H1 (cell line): ENCODE data around the gene MRPL52.

Experiments
- EGR1 ChIP-seq: IDR thresholded peaks from 2 replicates; pipeline ENCODE4 v1.6.1; 2011; ENCODE audit warnings: low read depth, low read length, borderline replicate concordance
- KDM1A ChIP-seq: fragments of 200-600, 300-600 bp; sonication (generic); IDR thresholded peaks from 2 replicates; pipeline ENCODE4 v1.7.1; 2016; ENCODE audit warnings: mild to moderate bottlenecking, low read length, borderline replicate concordance
- POLR2A ChIP-seq, 2 experiments: IDR thresholded peaks; 1 replicate in 1 of 2; 2 replicates in 1 of 2; pipeline ENCODE4 v1.6.1; 2011; ENCODE audit warnings: low read depth in 2 of 2, low read length in 2 of 2, mild to moderate bottlenecking in 2 of 2; ENCODE audit errors: control extremely low read depth in 1 of 2
- POLR2AphosphoS5 ChIP-seq: IDR thresholded peaks from 2 replicates; pipeline ENCODE4 v1.6.1; 2011; ENCODE audit warnings: low read depth, low read length
- RNF2 ChIP-seq: fragments of 200-900, 300-1000 bp; sonication (generic); IDR thresholded peaks from 2 replicates; pipeline ENCODE4 v1.7.1; 2016; ENCODE audit warnings: borderline replicate concordance, low read depth, mild to moderate bottlenecking, antibody characterized with exemption, low read length; ENCODE audit not compliant: poor library complexity, severe bottlenecking; ENCODE audit errors: missing control alignments
- RXRA ChIP-seq: IDR thresholded peaks from 2 replicates; pipeline ENCODE4 v1.6.1; 2011; ENCODE audit warnings: low read depth, mild to moderate bottlenecking, low read length, moderate library complexity; ENCODE audit not compliant: insufficient read depth
- SIN3A ChIP-seq, 2 experiments: IDR thresholded peaks in 1 of 2; conservative IDR thresholded peaks in 1 of 2; 2 replicates each; pipeline ENCODE4 v1.6.1; 2011 to 2012; ENCODE audit warnings: low read length in 2 of 2, improper control_type of control experiment in 1 of 2, low read depth in 1 of 2, mild to moderate bottlenecking in 1 of 2
- SIX5 ChIP-seq: IDR thresholded peaks from 2 replicates; pipeline ENCODE4 v1.6.1; 2011; ENCODE audit warnings: mild to moderate bottlenecking, low read depth, low read length
- TAF1 ChIP-seq: IDR thresholded peaks from 2 replicates; pipeline ENCODE4 v1.6.1; 2011; ENCODE audit warnings: mild to moderate bottlenecking, low read depth, low read length
- TF ChIP-seq, protein P1 (sequence below), 3 experiments: IDR thresholded peaks; 1 replicate in 2 of 3; 2 replicates in 1 of 3; pipeline versions ENCODE4 v1.5.1 to v1.6.1; 2011; ENCODE audit warnings: low read length in 3 of 3, mild to moderate bottlenecking in 3 of 3, inconsistent platforms in 2 of 3, low read depth in 1 of 3, moderate library complexity in 1 of 3; ENCODE audit not compliant: insufficient read depth in 1 of 3; ENCODE audit errors: control extremely low read depth in 1 of 3
- TF ChIP-seq, protein P2 (sequence below): IDR thresholded peaks from 2 replicates; pipeline ENCODE4 v1.6.1; 2011; ENCODE audit warnings: low read depth, mild to moderate bottlenecking, low read length; ENCODE audit not compliant: insufficient read depth

DNA sequence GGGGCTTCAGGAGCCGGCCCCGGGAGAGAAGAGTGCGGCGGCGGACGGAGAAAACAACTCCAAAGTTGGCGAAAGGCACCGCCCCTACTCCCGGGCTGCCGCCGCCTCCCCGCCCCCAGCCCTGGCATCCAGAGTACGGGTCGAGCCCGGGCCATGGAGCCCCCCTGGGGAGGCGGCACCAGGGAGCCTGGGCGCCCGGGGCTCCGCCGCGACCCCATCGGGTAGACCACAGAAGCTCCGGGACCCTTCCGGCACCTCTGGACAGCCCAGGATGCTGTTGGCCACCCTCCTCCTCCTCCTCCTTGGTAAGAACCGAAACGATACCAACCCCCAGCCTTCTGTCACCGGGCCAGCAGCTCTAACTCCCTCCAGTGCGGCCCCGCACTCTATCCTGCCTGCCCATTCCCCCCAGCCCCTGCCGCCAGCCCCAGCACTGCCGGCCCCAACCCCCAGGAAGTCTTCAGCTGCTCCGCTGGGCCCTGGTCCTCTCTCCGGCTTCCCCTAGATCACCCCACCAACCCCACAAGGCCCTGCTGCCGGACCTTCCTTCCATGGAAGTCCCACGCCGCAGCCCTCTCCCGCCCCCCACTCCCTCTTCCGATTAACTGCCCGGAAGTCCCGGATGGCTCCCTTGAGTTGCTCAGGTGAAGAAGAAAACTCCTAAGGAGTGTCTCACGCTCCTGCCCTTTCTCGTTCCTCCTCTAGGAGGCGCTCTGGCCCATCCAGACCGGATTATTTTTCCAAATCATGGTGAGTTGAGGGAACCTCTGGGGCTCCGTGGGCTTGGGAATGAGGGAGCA, 42.5 kb downstream of the MRPL52 start:
- TF ChIP-seq POLR2A (IDR thresholded peaks at IDR 0.05; ENCODE audit: control extremely low read depth in 1 of 2, low read depth in 2 of 2, low read length in 2 of 2) (peak in 1 of 2 experiments; percentile 28; a peak in 1 of 3 replicates), RNF2 (no peak), RXRA (no peak), EGR1 (0 out of 2 replicates have a peak, but pooled peaks have one; percentile 44), SIN3A (conservative IDR thresholded peaks at IDR 0.05 in 1 of 2, IDR thresholded peaks at IDR 0.05 in 1 of 2; ENCODE audit: low read depth in 1 of 2, low read length in 2 of 2) (peak; percentile 50 to 78; a peak in 1 of 4 replicates), POLR2AphosphoS5 (no peak), KDM1A (no peak), TAF1 (peak; percentile 56), SIX5 (no peak)
- TF ChIP-seq, protein P1, sequence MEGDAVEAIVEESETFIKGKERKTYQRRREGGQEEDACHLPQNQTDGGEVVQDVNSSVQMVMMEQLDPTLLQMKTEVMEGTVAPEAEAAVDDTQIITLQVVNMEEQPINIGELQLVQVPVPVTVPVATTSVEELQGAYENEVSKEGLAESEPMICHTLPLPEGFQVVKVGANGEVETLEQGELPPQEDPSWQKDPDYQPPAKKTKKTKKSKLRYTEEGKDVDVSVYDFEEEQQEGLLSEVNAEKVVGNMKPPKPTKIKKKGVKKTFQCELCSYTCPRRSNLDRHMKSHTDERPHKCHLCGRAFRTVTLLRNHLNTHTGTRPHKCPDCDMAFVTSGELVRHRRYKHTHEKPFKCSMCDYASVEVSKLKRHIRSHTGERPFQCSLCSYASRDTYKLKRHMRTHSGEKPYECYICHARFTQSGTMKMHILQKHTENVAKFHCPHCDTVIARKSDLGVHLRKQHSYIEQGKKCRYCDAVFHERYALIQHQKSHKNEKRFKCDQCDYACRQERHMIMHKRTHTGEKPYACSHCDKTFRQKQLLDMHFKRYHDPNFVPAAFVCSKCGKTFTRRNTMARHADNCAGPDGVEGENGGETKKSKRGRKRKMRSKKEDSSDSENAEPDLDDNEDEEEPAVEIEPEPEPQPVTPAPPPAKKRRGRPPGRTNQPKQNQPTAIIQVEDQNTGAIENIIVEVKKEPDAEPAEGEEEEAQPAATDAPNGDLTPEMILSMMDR (IDR thresholded peaks at IDR 0.05; ENCODE audit: control extremely low read depth in 1 of 3, insufficient read depth in 1 of 3, low read depth in 1 of 3, low read length in 3 of 3), result peak; percentile 81 to 94 (median 91)
- TF ChIP-seq, protein P2, sequence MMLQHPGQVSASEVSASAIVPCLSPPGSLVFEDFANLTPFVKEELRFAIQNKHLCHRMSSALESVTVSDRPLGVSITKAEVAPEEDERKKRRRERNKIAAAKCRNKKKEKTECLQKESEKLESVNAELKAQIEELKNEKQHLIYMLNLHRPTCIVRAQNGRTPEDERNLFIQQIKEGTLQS, result 0 out of 2 replicates have a peak, but pooled peaks have one; percentile 8
